AG09319 (cell line): ENCODE measurements around the gene ZC3H12D.

Experiments used
- DNase-seq: peaks from one replicate; pipeline ENCODE4 v3.0.0-alpha.2; 2010; ENCODE audit warnings: low read depth; ENCODE audit errors: extremely low read depth
- CTCF ChIP-seq: IDR thresholded peaks from 2 replicates; pipeline ENCODE4 v1.5.1; 2011; ENCODE audit warnings: low read depth, mild to moderate bottlenecking, inconsistent platforms, low read length, moderate library complexity

ZC3H12D gene

GRCh38 chr6:149493761-149494320, 9.0 kb upstream of the ZC3H12D start:
- no peak for TF ChIP-seq CTCF
- DNase-seq = no peak

- TF ChIP-seq CTCF = no peak
- no peak for DNase-seq
These were observed 8.1 kb upstream of the ZC3H12D start for GRCh38 chr6:149492798-149493343.

GRCh38 chr6:149489967-149490366, 5.2 kb upstream of the ZC3H12D start:
- no peak for TF ChIP-seq CTCF
- DNase-seq = no peak

GRCh38 chr6:149488815-149489214, 4.0 kb upstream of the ZC3H12D start:
- TF ChIP-seq CTCF = no peak
- DNase-seq = no peak

GRCh38 chr6:149487316-149487715, 2.5 kb upstream of the ZC3H12D start:
- no peak for TF ChIP-seq CTCF
- DNase-seq = no peak

- no peak for TF ChIP-seq CTCF
- no peak for DNase-seq
These were observed 762 bp downstream of the ZC3H12D start for GRCh38 chr6:149483849-149484655.

GRCh38 chr6:149483334-149483725, 1.5 kb downstream of the ZC3H12D start:
- no peak for DNase-seq
- no peak for TF ChIP-seq CTCF
